Measurements from ENCODE around the gene HRK.

HRK gene

GRCh38 chr12:116867523-116867922, 13.7 kb downstream of the HRK start:
- no peak for DNase-seq (ENCODE audit: low read depth)

- DNase-seq (ENCODE audit: low read depth) = no peak
Measured at GRCh38 chr12:116864371-116865160, 16.7 kb downstream of the HRK start.

GRCh38 chr12:116863275-116863767, 17.9 kb downstream of the HRK start:
- DNase-seq (ENCODE audit: low read depth) = no peak

GRCh38 chr12:116862167-116862566, 19.1 kb downstream of the HRK start:
- DNase-seq (ENCODE audit: low read depth) = no peak

- no peak for DNase-seq (ENCODE audit: low read depth)
Measured at GRCh38 chr12:116861320-116861719, 19.9 kb downstream of the HRK start.

GRCh38 chr12:116860263-116860662, 21.0 kb downstream of the HRK start:
- DNase-seq (ENCODE audit: low read depth) = no peak

- no peak for DNase-seq (ENCODE audit: low read depth)
Measured at GRCh38 chr12:116859079-116859478, 22.2 kb downstream of the HRK start.

- no peak for DNase-seq (ENCODE audit: low read depth)
Measured at GRCh38 chr12:116856729-116857128, 24.5 kb downstream of the HRK start.

GRCh38 chr12:116855744-116856470, 25.3 kb downstream of the HRK start:
- no peak for DNase-seq (ENCODE audit: low read depth)

GRCh38 chr12:116853507-116853906, 27.7 kb downstream of the HRK start:
- DNase-seq (ENCODE audit: low read depth) = no peak

- DNase-seq (ENCODE audit: low read depth) = no peak
Measured at GRCh38 chr12:116852303-116852702, 28.9 kb downstream of the HRK start.

GRCh38 chr12:116849216-116849615, 32.0 kb downstream of the HRK start:
- no peak for DNase-seq (ENCODE audit: low read depth)

- DNase-seq (ENCODE audit: low read depth) = no peak
Measured at GRCh38 chr12:116843085-116843484, 38.2 kb downstream of the HRK start.

GRCh38 chr12:116839287-116839830, 41.9 kb downstream of the HRK start:
- no peak for DNase-seq (ENCODE audit: low read depth)

- no peak for DNase-seq (ENCODE audit: low read depth)
Measured at GRCh38 chr12:116838365-116838764, 42.9 kb downstream of the HRK start.

- DNase-seq (ENCODE audit: low read depth) = no peak
Measured at GRCh38 chr12:116837097-116837496, 44.1 kb downstream of the HRK start.

- DNase-seq (ENCODE audit: low read depth) = no peak
Measured at GRCh38 chr12:116835484-116835883, 45.8 kb downstream of the HRK start.

- no peak for DNase-seq (ENCODE audit: low read depth)
Measured at GRCh38 chr12:116833474-116833873, 47.8 kb downstream of the HRK start.

- DNase-seq (ENCODE audit: low read depth) = no peak
Measured at GRCh38 chr12:116832353-116832752, 48.9 kb downstream of the HRK start.

GRCh38 chr12:116827432-116827831, 53.8 kb downstream of the HRK start:
- no peak for DNase-seq (ENCODE audit: low read depth)

GRCh38 chr12:116821291-116821690, 60.0 kb downstream of the HRK start:
- no peak for DNase-seq (ENCODE audit: low read depth)

- no peak for DNase-seq (ENCODE audit: low read depth)
Measured at GRCh38 chr12:116820064-116820656, 61.1 kb downstream of the HRK start.
